Hepatocyte (in vitro differentiated cells): Measurements from ENCODE around the gene ZMIZ1.

ENCODE experiments used
- EZH2phosphoT487 ChIP-seq: fragments of 200-600 bp; sonication (generic); IDR thresholded peaks from one replicate; pipeline ENCODE4 v1.6.1; 2018; ENCODE audit warnings: antibody characterized with exemption, mild to moderate bottlenecking, low read depth, moderate library complexity; ENCODE audit not compliant: unreplicated experiment, severe bottlenecking
- TF ChIP-seq, protein P1 (sequence below): fragments of 200-600 bp; sonication (generic); IDR thresholded peaks from 2 replicates; pipeline ENCODE4 v1.5.1; 2016; ENCODE audit warnings: antibody characterized with exemption, mild to moderate bottlenecking; ENCODE audit not compliant: poor library complexity

DNA sequence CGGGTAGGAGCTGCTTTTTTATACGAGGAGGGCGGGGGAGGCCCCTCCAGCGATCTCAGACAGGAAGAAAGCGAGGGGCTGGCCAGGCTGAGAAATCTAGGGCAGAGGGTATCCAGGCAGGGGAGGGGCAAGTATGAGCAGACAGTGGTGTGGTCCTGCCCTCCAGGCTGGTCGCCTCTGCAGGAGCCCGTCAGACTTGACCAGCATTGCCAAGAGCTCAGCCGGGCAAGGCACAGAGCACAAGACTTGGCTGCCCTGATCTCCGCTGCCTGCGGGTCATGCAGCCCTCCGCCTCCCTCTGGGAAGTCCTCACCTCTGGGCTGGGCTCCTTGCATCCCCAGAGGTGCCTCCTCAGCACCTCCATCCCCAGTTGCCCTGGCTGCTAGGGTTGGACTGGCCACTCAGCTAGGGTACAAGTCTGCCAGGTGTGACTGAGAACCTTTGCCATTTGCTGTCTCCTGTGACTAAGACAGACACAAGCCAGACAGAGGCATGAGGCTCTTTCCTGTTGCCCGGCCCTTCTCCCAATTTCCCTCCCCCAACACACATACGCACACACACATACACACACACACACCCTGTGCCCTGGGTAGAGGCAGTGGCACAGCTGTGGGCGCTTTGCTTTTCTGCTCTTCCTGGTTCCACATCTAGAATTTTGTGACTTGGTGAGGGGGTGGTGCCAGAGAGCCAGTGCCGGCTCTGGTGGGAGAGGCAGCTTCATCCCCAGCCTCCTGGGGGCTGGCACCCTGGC is 219.4 kb downstream of the ZMIZ1 start:
- TF ChIP-seq, protein P1, sequence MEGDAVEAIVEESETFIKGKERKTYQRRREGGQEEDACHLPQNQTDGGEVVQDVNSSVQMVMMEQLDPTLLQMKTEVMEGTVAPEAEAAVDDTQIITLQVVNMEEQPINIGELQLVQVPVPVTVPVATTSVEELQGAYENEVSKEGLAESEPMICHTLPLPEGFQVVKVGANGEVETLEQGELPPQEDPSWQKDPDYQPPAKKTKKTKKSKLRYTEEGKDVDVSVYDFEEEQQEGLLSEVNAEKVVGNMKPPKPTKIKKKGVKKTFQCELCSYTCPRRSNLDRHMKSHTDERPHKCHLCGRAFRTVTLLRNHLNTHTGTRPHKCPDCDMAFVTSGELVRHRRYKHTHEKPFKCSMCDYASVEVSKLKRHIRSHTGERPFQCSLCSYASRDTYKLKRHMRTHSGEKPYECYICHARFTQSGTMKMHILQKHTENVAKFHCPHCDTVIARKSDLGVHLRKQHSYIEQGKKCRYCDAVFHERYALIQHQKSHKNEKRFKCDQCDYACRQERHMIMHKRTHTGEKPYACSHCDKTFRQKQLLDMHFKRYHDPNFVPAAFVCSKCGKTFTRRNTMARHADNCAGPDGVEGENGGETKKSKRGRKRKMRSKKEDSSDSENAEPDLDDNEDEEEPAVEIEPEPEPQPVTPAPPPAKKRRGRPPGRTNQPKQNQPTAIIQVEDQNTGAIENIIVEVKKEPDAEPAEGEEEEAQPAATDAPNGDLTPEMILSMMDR: no peak
- no peak for TF ChIP-seq EZH2phosphoT487
